ENCODE measurements around the gene LCMT1. TPM values are rescaled to one million over a fixed set of nuclear protein-coding genes. Genes with fewer than 3 reads are reported as not detected.

The LCMT1 gene
- total RNA-seq, 1 experiment from 2014 or later: 39.3 TPM

GRCh38 chr16:25194273-25194878, 82.8 kb downstream of the LCMT1 start:
- no peak for DNase-seq (ENCODE audit: low read depth)

- no peak for DNase-seq (ENCODE audit: low read depth)
Measured at GRCh38 chr16:25198021-25198420, 86.5 kb downstream of the LCMT1 start.

GRCh38 chr16:25199457-25199856, 87.9 kb downstream of the LCMT1 start:
- DNase-seq (ENCODE audit: low read depth): no peak

GRCh38 chr16:25210758-25211157, 99.2 kb downstream of the LCMT1 start:
- peak; percentile 82 for DNase-seq (ENCODE audit: low read depth)

GRCh38 chr16:25212636-25213035, 101.1 kb downstream of the LCMT1 start:
- DNase-seq (ENCODE audit: low read depth): no peak

- no peak for DNase-seq (ENCODE audit: low read depth)
Measured at GRCh38 chr16:25213709-25214397, 102.3 kb downstream of the LCMT1 start.

DNA sequence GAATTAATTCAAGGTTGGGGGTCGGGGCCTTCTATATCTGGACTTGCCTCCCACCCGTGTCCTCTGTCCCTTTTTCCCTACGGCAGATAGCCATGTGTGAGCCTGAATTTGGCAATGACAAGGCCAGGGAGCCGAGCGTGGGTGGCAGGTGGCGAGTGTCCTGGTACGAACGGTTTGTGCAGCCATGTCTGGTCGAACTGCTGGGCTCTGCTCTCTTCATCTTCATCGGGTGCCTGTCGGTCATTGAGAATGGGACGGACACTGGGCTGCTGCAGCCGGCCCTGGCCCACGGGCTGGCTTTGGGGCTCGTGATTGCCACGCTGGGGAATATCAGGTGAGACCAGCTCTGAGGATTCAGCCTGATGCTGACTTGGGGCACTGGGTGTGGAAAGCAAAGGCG, 105.6 kb downstream of the LCMT1 start:
- no peak for DNase-seq (ENCODE audit: low read depth)

- DNase-seq (ENCODE audit: low read depth): no peak
Measured at GRCh38 chr16:25217921-25218320, 106.4 kb downstream of the LCMT1 start.

GRCh38 chr16:25219070-25219737, 107.7 kb downstream of the LCMT1 start:
- no peak for DNase-seq (ENCODE audit: low read depth)

- no peak for DNase-seq (ENCODE audit: low read depth)
Measured at GRCh38 chr16:25222959-25223358, 111.4 kb downstream of the LCMT1 start.

GRCh38 chr16:25223964-25224363, 112.4 kb downstream of the LCMT1 start:
- no peak for DNase-seq (ENCODE audit: low read depth)

GRCh38 chr16:25224731-25225319, 113.3 kb downstream of the LCMT1 start:
- DNase-seq (ENCODE audit: low read depth): no peak

Other genes starting within 250 kb of the LCMT1 start
- gene ARHGAP17, start 96.4 kb upstream of the LCMT1 start, total RNA-seq (2014; rRNA removed; shearing (Covaris generic)): 16.1 and 17.8 TPM in 2 replicates
- not detected in 2 replicates for gene AQP8, start 105.2 kb downstream of the LCMT1 start, total RNA-seq (2014; rRNA removed; shearing (Covaris generic))
- gene ZKSCAN2, start 146.1 kb downstream of the LCMT1 start, total RNA-seq (2014; rRNA removed; shearing (Covaris generic)): 1.4 and 2.0 TPM in 2 replicates

Measured in Daoy (cell line).